IPS-18a (cell line): Measurements from ENCODE around the gene CNRIP1.

ENCODE experiments used
- H3K27ac ChIP-seq: one replicate; pipeline ENCODE4 v1.5.1; 2013; ENCODE audit warnings: low read length
- H3K27me3 ChIP-seq: one replicate; pipeline ENCODE4 v1.6.1; 2013; ENCODE audit warnings: mild to moderate bottlenecking, low read length; ENCODE audit not compliant: control insufficient read depth, insufficient read depth
- H3K36me3 ChIP-seq: one replicate; pipeline ENCODE4 v1.6.1; 2013; ENCODE audit warnings: low read depth, low read length; ENCODE audit not compliant: control insufficient read depth
- H3K4me1 ChIP-seq: one replicate; pipeline ENCODE4 v1.6.1; 2013; ENCODE audit warnings: low read depth, low read length; ENCODE audit not compliant: control insufficient read depth
- H3K4me3 ChIP-seq: one replicate; pipeline ENCODE4 v1.5.1; 2013; ENCODE audit warnings: low read length
- H3K9ac ChIP-seq: one replicate; pipeline ENCODE4 v1.6.1; 2013; ENCODE audit warnings: mild to moderate bottlenecking, low read length, moderate library complexity
- H3K9me3 ChIP-seq: one replicate; pipeline ENCODE4 v1.6.1; 2013; ENCODE audit warnings: low read depth, low read length; ENCODE audit not compliant: control insufficient read depth

CNRIP1 gene

GRCh38 chr2:68303033-68303901 is 16.5 kb downstream of the CNRIP1 start:
- Histone ChIP-seq H3K4me3 (no peak overlapping the region), H3K27me3 (no peaks in the 10 kb centered on the region), H3K4me1 (no peaks in the 10 kb centered on the region), H3K27ac (no peak overlapping the region), H3K9ac (no peak overlapping the region), H3K9me3 (no peaks in the 10 kb centered on the region), H3K36me3 (no peaks in the 10 kb centered on the region)

GRCh38 chr2:68302281-68302875 is 17.4 kb downstream of the CNRIP1 start:
- Histone ChIP-seq H3K9ac (no peak overlapping the region), H3K27ac (no peak overlapping the region), H3K36me3 (no peaks in the 10 kb centered on the region), H3K4me3 (no peak overlapping the region), H3K4me1 (no peaks in the 10 kb centered on the region), H3K27me3 (no peaks in the 10 kb centered on the region), H3K9me3 (no peaks in the 10 kb centered on the region)

GRCh38 chr2:68295516-68295915 is 24.2 kb downstream of the CNRIP1 start:
- H3K27ac ChIP-seq: no peak overlapping the region
- H3K36me3 ChIP-seq: no peaks in the 10 kb centered on the region
- no peak overlapping the region for H3K4me3 ChIP-seq
- H3K9me3 ChIP-seq: no peaks in the 10 kb centered on the region
- H3K9ac ChIP-seq: no peak overlapping the region
- H3K4me1 ChIP-seq: no peaks in the 10 kb centered on the region
- no peaks in the 10 kb centered on the region for H3K27me3 ChIP-seq

- H3K9me3 ChIP-seq: no peaks in the 10 kb centered on the region
- no peak overlapping the region for H3K4me3 ChIP-seq
- no peaks in the 10 kb centered on the region for H3K27me3 ChIP-seq
- H3K27ac ChIP-seq: no peak overlapping the region
- no peak overlapping the region for H3K9ac ChIP-seq
- H3K4me1 ChIP-seq: no peaks in the 10 kb centered on the region
- no peaks in the 10 kb centered on the region for H3K36me3 ChIP-seq
Measured at GRCh38 chr2:68294913-68295312, 24.8 kb downstream of the CNRIP1 start.

GRCh38 chr2:68294187-68294586 is 25.6 kb downstream of the CNRIP1 start:
- no peaks in the 10 kb centered on the region for H3K9me3 ChIP-seq
- H3K27me3 ChIP-seq: no peaks in the 10 kb centered on the region
- H3K4me1 ChIP-seq: no peaks in the 10 kb centered on the region
- H3K4me3 ChIP-seq: no peak overlapping the region
- H3K9ac ChIP-seq: no peak overlapping the region
- H3K36me3 ChIP-seq: no peaks in the 10 kb centered on the region
- H3K27ac ChIP-seq: no peak overlapping the region

GRCh38 chr2:68293755-68294154 is 26.0 kb downstream of the CNRIP1 start:
- Histone ChIP-seq H3K4me3 (no peak overlapping the region), H3K9me3 (no peaks in the 10 kb centered on the region), H3K27ac (no peak overlapping the region), H3K9ac (no peak overlapping the region), H3K4me1 (no peaks in the 10 kb centered on the region), H3K27me3 (no peaks in the 10 kb centered on the region), H3K36me3 (no peaks in the 10 kb centered on the region)

- H3K9me3 ChIP-seq: no peaks in the 10 kb centered on the region
- H3K4me3 ChIP-seq: no peak overlapping the region
- H3K9ac ChIP-seq: no peak overlapping the region
- H3K4me1 ChIP-seq: no peaks in the 10 kb centered on the region
- no peak overlapping the region for H3K27ac ChIP-seq
- H3K36me3 ChIP-seq: no peaks in the 10 kb centered on the region
- H3K27me3 ChIP-seq: no peaks in the 10 kb centered on the region
Measured at GRCh38 chr2:68293024-68293423, 26.7 kb downstream of the CNRIP1 start.

GRCh38 chr2:68292108-68292710 is 27.5 kb downstream of the CNRIP1 start:
- H3K27me3 ChIP-seq: no peaks in the 10 kb centered on the region
- no peak overlapping the region for H3K4me3 ChIP-seq
- no peaks in the 10 kb centered on the region for H3K4me1 ChIP-seq
- no peak overlapping the region for H3K9ac ChIP-seq
- H3K9me3 ChIP-seq: no peaks in the 10 kb centered on the region
- H3K27ac ChIP-seq: no peak overlapping the region
- H3K36me3 ChIP-seq: no peaks in the 10 kb centered on the region

GRCh38 chr2:68291314-68291713 is 28.4 kb downstream of the CNRIP1 start:
- H3K36me3 ChIP-seq: no peaks in the 10 kb centered on the region
- H3K4me1 ChIP-seq: no peaks in the 10 kb centered on the region
- H3K27me3 ChIP-seq: no peaks in the 10 kb centered on the region
- no peak overlapping the region for H3K9ac ChIP-seq
- no peak overlapping the region for H3K27ac ChIP-seq
- no peak overlapping the region for H3K4me3 ChIP-seq
- no peaks in the 10 kb centered on the region for H3K9me3 ChIP-seq

- Histone ChIP-seq H3K9ac (no peak overlapping the region), H3K36me3 (no peaks in the 10 kb centered on the region), H3K27ac (no peak overlapping the region), H3K27me3 (no peaks in the 10 kb centered on the region), H3K9me3 (no peaks in the 10 kb centered on the region), H3K4me1 (no peaks in the 10 kb centered on the region), H3K4me3 (no peak overlapping the region)
Measured at GRCh38 chr2:68290901-68291300, 28.8 kb downstream of the CNRIP1 start.

- Histone ChIP-seq H3K27ac (no peak overlapping the region), H3K36me3 (no peaks in the 10 kb centered on the region), H3K9me3 (no peaks in the 10 kb centered on the region), H3K27me3 (no peaks in the 10 kb centered on the region), H3K4me3 (no peak overlapping the region), H3K4me1 (no peaks in the 10 kb centered on the region), H3K9ac (no peak overlapping the region)
Measured at GRCh38 chr2:68287580-68288441, 31.9 kb downstream of the CNRIP1 start.
